ENCODE measurements around the gene ADAMTSL1. TPM values are rescaled to one million over a fixed set of nuclear protein-coding genes. Genes with fewer than 3 reads are reported as not detected.

Gene ADAMTSL1
- total and polyA plus RNA-seq, 2 of the 13 experiments (the other 11 are each of a cell fraction or from before 2014, with no cell fraction given): not detected

GRCh38 chr9:18594837-18595236, 120.9 kb downstream of the ADAMTSL1 start (continued):
- TF ChIP-seq STAT5B (CRISPR knock-in tag; IDR thresholded peaks at IDR 0.05) (no peak), PHB2 (IDR thresholded peaks at IDR 0.05; ENCODE audit: partially characterized antibody) (no peak)

GRCh38 chr9:18595597-18595996, 121.6 kb downstream of the ADAMTSL1 start:
- ChIA-PET CTCF (ENCODE audit: low intra/inter-chr PET ratio, low total read pairs) (no interaction called here), POLR2A (no interaction called here)
- Histone ChIP-seq H3K4me1 (ENCODE audit: insufficient read depth, low read length) (no peaks in the 10 kb centered on the region), H3K27ac (ENCODE audit: extremely low read length, insufficient read depth, low read length) (no peak overlapping the region), H3K79me2 (ENCODE audit: insufficient read depth, low read length) (no peaks in the 10 kb centered on the region), H3K9ac (ENCODE audit: insufficient read depth, low read depth, low read length) (no peak overlapping the region), H4K20me1 (ENCODE audit: insufficient read depth, low read length) (no peaks in the 10 kb centered on the region), H2AFZ (ENCODE audit: low read length) (no peak overlapping the region), H3K4me3 (replicated peaks in 1 of 3; ENCODE audit: insufficient read depth in 1 of 3, low read depth in 2 of 3, low read length in 3 of 3) (no peak overlapping the region), H3K27me3 (ENCODE audit: control insufficient read depth in 1 of 2, insufficient read depth in 2 of 2, low read length in 2 of 2) (no peaks in the 10 kb centered on the region), H3K9me3 (ENCODE audit: low read length) (no peaks in the 10 kb centered on the region), H3K36me3 (replicated peaks in 1 of 2; ENCODE audit: control insufficient read depth in 1 of 2, insufficient read depth in 2 of 2, low read length in 2 of 2) (no peaks in the 10 kb centered on the region), H3K4me2 (ENCODE audit: low read depth, low read length) (no peak overlapping the region)
- ATAC-seq: no peak
- intact Hi-C loops (cut with micrococcal nuclease; ENCODE audit: unreplicated experiment): no loop called here
- TF ChIP-seq ZBTB37 (CRISPR knock-in tag; IDR thresholded peaks at IDR 0.05) (no peak), PAXIP1 (CRISPR knock-in tag; conservative IDR thresholded peaks at IDR 0.05) (no peak), GATAD2A (CRISPR knock-in tag; IDR thresholded peaks at IDR 0.05) (no peak)
- in situ Hi-C loops (cut with HindIII; ENCODE audit: extremely low pct_ligation_motif_present, low pct_unique_long_range_greater_than_20kb): no loop called here
- 0% methylated on average over 2 of the region's 3 CpGs for WGBS (ENCODE audit: low lambda C conversion rate)
- BruUV-seq (replicated peaks): no TSS peak
- no peak for FAIRE-seq
- DNase-seq (ENCODE audit: low spot score): no peak

Data from HepG2 (cell line).